GF-D8 (cell line): ENCODE measurements around the gene THPO.

Source experiments
- DNase-seq: peaks from one replicate; lab custom pipeline; 2025; lab: John Stamatoyannopoulos, UW

Gene THPO

GRCh38 chr3:184377882-184378445, at the start of gene THPO:
Gene THPO (minus strand): TSS chr3:184378207. CDS start chr3:184376259, 1,948 bp downstream.
- DNase-seq, result no peak

- no peak for DNase-seq
Measured at GRCh38 chr3:184426691-184427141, 48.7 kb upstream of the THPO start.

GRCh38 chr3:184423561-184423960, 45.6 kb upstream of the THPO start:
- no peak for DNase-seq

GRCh38 chr3:184419171-184419570, 41.2 kb upstream of the THPO start:
- no peak for DNase-seq

- peak; percentile 9 for DNase-seq
Measured at GRCh38 chr3:184417619-184418327, 39.8 kb upstream of the THPO start.

- DNase-seq, result no peak
Measured at GRCh38 chr3:184415203-184415490, 37.1 kb upstream of the THPO start.

DNA sequence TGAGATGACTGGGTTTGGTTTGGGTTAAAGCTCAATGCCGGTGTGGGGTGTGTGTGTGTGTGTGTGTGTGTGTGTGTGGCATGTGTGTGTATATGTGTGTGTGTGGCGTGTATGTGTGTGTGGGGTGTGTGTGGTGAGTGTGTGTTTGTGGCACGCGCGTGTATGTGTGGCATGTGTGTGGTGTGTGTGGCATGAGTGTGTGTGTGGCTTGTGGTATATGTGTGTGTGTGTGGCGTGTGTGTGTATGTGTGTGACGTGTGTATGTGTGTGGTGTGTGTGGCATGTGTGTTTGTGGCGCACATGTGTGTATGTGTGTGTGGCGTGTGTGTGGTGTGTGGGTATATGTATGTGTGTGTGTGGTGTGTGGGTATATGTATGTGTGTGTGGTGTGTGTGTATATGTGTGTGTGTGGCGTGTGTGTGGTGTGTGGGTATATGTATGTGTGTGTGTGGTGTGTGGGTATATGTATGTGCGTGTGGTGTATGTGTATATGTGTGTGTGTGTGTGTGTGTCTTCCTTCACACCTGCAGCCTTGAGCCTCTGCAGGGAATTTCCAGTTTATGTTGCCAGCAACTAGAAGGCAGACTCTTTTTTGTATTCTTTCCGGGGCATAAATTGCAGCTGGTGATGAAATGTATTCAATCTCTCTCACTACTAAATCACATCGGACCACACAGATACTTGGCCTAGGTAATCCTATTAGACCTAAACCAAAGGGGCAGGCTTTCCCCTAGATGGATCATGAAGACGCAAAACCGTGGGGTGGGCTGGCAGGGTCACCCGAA, 36.6 kb upstream of the THPO start:
- DNase-seq, result no peak

DNA sequence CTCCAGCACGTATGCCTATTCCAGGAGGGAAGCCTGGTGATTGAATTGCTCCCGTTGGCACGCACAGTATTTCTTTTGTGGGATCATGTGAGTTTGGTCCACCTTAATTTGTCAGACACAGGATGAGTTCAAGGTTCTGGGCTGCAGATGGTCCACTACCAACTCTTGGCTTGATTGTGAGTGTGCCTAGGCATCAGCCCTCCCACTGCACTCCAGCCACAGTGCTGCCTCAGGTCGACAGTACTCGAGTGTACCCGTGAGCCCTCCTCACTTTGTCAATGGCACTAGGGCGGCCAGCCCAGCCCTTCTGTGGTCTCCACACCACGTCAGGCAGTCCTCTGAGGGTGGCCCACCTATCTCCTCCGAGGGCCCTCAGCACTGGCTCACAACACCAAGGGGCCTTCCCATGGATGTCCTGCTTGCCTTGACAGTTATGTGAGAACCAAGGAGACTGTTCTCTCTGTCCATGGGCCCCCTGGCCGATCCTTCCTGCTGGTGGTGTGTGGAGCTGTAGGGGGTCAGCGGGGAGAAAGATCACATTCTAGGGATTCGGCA, 32.0 kb upstream of the THPO start:
- DNase-seq, result no peak

- DNase-seq, result no peak
Measured at GRCh38 chr3:184409331-184409926, 31.4 kb upstream of the THPO start.

DNA sequence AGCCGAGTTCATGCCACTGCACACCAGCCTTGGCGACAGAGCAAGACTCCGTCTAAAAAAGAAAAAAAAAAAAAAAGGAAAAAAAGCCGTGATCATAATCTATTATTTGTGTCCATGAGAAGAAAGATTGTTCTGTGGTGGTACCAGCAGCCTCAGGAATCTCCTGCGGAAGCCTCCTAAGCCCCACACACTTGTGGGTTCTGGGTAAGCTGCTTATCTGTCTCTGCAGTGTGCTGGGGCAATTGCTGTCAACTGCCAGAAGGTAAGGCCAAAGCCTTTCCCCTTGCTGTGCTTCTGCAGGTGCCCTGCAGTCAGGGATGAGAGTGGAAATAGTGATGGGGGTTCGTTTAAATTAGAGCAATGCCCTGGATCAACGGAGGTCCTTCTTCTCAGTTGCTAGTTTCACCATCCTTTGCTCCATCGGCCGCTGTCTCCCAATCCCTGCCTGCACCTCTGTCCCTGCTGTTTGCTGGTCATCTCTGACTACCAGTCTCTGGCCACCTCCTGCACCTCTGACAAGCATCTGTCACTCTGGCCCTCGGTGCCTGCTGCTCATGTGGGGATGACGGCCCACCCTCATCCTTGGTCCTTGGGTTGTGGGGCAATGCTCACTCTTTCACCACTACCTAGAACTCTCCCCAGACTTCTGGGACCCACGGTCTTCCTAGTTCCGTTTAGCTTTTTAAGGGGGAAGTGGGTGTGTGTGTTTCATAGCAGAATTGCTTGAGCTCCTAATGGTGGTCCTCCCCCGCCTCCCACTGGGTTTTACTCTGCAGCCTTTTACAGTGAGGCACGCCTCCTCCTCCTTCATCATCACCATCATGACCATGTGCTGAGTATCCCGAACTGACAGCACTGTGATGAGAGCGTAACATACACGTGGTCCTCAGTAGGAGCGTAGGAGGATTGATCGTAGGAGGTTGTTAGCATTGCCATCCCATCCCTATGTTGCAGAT, 27.3 kb upstream of the THPO start:
- no peak for DNase-seq

DNA sequence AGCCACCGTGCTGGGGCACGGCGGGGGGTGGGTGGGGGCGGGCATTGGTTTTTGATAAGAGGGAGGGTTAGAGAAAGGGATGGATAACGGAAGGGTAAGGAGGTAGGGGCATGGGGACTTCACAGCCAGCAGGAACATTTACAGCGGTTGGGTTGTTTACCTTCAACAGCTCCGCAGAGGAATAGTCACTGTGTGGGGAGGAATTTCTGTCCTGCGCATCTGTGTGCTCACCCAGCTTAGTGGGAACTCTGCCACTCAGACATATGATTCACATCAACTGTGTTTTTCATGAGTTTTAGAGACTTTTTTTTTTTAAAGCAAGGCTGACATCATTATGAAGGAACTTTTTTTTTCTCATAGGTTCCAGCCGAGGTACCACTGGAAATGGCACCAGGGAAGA, 21.4 kb upstream of the THPO start:
- DNase-seq, result no peak

- no peak for DNase-seq
Measured at GRCh38 chr3:184395320-184395660, 17.3 kb upstream of the THPO start.

DNA sequence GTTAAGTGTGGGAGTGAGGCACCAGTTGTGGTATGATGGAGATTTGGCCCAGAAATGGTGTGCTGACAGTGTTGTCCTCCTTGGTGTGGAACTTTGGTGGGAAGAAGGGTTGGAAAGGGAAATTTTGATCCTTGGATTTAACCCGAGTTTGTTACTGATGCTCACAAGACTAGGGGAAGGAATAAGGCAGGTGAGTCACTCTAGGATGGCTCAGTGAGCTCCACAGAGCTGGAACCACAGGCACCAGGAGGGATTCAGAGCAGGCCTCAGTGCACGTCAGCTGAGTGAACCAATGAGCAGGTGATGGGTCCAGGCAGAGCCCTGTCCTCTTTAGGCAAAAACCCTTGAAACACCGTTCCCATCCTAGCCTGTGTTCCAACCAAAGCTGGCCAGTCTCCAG, 13.3 kb upstream of the THPO start:
- no peak for DNase-seq

GRCh38 chr3:184389935-184390528, 12.0 kb upstream of the THPO start:
- DNase-seq, result no peak

DNA sequence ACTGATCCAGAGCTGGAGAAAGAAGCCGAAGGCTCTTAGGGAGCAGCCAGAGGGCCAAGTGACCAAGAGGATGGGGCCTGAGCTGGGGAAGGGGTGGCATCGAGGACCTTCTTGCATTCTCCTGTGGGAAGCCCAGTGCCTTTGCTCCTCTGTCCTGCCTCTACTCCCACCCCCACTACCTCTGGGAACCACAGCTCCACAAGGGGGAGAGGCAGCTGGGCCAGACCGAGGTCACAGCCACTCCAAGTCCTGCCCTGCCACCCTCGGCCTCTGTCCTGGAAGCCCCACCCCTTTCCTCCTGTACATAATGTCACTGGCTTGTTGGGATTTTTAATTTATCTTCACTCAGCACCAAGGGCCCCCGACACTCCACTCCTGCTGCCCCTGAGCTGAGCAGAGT, 11.4 kb upstream of the THPO start:
- DNase-seq, result no peak

DNA sequence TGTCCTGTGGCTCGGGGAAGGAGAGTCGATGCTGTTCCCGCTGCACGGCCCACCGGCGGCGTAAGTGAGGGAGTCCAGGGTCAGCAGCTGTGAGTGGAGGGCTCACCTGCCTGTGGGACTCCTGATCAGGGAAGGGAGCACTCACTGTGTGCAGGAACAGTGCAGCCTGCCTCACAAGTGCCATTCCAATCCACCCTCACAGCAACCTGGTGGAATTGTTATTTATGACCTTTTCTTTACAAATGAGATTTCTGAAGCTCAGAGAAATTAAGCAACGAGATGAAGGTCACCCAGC, 10.9 kb upstream of the THPO start:
- DNase-seq, result no peak

DNA sequence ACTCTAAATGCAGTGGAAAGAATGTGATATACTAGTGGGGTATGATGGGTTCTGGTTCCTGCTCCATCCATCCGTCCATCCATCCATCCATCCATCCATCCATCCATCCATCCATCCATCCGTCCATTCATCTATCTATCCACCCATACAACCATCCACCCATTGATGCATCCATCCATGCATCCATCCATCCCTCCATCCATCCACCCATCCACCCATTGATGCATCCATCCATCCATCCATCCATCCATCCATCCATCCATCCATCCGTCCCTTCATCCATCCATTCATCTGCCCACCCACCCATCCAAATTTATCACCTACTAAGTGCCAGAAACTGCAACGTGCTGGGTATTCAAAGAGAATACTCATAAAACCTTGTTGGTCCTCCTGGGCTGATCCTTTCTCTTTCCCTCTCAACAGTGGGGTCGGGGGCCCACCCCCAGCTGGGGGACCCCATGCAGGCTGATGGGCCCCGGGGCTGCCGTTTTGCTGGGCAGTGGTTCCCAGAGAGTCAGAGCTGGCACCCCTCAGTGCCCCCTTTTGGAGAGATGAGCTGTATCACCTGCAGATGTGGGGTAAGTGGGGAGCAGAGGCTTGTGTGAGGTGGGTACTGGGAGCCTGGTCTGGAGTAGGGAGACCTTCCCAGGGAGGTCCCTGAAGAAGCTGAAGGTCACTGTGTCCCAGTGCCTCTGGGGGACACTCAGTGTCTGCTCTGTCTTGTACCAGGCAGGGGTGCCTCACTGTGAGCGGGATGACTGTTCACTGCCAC, 10.3 kb upstream of the THPO start:
- DNase-seq, result no peak

GRCh38 chr3:184387174-184387714, 9.2 kb upstream of the THPO start:
- DNase-seq, result no peak

GRCh38 chr3:184386047-184386806, 8.2 kb upstream of the THPO start:
- no peak for DNase-seq
